GM19397 (cell line): ENCODE data around the gene ZNF525.
"Not testable (repeated sequence)": the region's sequence is repeated elsewhere in the genome, so short reads cannot be mapped to it uniquely, and the experiment has no call there.

ENCODE experiments used
- ATAC-seq: cut with Tn5 transposase; IDR thresholded peaks from one replicate; pipeline ENCODE4 v1.9.1; 2021; ENCODE audit warnings: mild to moderate bottlenecking, moderate library complexity; ENCODE audit not compliant: unreplicated experiment

The ZNF525 gene

DNA sequence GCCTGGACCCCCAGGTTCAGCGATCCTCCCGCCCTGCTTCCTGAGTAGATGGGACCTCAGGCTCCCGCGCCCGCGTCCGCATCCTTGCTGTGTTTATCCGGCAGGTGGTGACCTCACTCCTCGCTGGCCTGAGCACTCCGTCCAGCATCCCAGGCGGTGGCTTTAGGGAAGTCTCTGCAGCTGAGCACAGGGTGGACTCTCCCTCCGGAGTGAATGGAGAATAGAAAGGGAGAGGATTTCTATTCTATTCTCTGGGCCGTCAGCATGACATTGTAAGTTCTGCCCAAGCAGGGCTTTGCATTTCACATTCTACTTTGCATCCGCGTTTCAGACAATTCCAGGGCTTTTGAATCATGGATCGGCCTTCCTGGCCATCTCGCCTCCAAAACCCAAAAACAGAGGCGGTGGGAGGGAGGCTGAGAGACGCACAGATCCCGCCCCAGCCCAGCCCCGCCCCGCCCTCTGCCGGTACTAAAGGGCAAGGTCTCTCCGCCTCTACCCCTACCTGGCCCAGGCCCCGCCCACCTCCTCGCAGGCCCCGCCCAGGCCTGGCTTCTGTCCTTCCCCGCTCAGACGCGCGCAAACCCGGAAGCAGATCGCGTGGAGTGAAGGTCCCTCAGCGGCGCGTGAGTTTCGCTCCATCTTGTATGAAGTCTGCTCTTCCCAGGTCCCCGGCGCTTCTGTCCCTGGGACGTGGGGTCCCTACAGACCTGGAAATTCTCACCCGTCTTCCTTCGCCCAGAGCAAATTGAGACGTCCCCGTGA, at the start of gene ZNF525:
TSS of gene ZNF525 (plus strand) at position 572 of the 765 bp plus-strand sequence. CDS start 6,577 bp downstream, outside the sequence.
- ATAC-seq = peak; percentile 99

DNA sequence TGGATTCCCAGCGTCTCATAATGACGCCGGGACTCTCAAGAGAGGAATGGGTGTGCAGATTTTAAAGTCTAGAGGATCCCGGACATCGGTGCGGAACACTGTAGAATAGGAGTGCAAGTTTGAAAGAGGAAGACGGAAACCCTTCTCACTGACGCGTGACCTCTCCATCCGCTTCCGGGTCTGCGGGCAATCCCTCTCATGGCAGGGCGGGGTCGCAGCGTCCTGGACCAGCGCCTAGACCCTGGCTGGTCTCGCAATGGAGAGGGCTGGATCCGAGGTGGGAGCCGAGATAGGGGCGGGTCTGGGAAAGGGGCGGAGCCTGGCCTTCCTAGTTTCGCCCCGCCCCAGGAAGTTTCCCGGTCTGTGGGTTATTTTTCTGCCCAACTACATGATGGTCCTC, 36.5 kb upstream of the ZNF525 start:
- ATAC-seq = no peak

DNA sequence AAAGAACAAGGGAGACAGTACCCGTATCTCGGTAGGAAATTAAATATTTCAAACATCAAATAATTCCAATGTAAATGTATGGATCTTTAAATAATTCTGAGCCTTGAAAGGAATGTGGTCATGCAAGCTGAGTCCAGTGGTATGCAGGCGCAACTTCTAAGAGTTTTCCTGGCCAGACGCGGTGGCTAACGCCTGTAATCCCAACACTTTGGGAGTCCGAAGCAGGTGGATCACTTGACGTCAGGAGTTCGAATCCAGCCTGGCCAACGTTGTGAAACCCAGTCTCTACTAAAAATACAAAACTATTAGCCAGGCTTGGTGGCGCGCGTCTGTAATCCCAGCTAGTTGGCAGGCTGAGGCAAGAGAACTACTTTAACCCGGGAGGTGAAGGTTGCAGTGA, 33.0 kb upstream of the ZNF525 start:
- ATAC-seq = no peak

DNA sequence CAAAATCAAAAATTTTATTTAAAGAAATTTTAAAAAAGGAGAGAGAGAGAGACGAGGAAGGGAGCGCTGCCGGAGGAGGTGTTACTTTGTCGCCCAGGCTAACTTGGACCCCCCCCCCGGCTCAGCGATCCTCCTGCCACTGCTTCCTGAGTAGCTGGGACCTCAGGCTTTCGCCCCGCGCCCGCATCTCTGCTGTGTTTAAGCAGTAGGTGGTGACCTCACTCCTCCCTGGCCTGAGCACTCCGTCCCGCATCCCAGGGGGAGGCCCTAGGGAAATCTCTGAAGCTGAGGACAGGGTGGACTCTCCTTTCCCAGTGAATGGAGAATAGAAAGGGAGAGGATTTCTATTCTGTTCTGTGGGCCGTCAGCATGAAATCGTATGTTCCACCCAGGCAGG, 32.4 kb upstream of the ZNF525 start:
- ATAC-seq = peak; percentile 11

DNA sequence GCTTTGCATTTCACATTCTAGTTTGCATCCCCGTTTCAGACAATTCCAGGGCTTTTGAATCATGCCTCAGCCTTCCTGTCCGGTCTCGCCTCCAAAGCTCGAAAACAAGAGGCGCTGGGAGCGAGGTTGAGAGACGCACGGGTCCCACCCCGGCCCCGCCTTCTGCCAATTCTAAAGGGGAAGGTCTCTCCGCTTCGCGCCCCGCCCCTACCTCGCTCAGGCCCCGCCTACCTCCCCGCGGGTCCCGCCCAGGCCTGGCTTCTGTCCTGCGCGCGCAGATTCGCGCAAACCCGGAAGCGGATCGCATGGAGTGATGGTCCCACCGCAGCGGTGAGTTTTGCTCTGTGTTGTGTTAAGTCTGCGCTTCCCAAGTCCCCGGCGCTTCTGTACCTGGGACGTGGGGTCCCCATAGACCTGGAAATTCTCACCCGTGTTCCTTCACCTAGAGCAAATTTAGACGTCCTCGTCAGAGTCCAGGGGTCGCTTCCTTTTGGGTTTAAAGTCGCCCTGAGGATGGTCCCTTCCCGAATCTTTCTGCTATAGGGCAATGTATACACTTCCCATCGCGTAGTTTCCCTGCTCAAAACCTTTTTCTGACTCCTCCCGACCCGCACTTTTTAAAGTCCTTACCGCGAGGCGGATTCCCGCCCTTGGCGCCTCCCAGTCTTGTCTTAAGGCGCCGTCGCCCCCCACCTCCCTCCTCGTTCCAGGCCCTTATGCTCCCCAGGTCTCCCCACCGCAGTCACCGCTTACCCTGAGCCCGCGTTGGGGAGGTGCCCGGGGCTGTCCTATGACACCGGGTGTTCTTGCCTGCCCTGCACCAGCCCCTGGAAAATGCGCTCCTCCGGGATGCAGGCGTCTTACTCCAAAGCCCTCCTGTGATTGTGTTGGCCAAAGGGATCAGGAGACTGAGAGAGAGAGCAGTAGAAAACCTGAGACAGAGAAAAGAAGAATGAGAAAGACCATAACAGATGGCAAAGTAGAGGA, 31.7 kb upstream of the ZNF525 start, which contains the start of gene ZNF845:
TSS of gene ZNF845 (plus strand) at position 287 of the 987 bp plus-strand sequence. CDS start 7,559 bp downstream, outside the sequence.
- ATAC-seq = peak; percentile 95

DNA sequence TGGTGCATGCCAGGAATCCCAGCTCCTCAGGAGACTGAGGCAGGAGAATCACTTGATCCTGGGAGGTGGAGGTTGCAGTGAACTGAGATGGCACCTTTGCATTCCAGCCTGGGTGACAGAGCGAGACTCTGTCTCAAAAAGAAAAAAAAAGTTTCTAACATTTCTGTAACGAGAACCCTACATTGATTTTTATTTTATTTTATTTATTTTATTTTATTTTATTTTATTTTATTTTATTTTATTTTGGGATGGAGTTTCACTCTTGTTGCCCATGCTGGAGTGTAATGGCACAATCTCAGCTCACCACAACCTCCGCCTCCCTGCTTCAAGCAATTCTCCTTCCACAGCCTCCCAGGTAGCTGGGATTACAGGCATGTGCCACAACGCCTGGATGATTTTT, 21.1 kb upstream of the ZNF525 start:
- not testable (repeated sequence) for ATAC-seq

DNA sequence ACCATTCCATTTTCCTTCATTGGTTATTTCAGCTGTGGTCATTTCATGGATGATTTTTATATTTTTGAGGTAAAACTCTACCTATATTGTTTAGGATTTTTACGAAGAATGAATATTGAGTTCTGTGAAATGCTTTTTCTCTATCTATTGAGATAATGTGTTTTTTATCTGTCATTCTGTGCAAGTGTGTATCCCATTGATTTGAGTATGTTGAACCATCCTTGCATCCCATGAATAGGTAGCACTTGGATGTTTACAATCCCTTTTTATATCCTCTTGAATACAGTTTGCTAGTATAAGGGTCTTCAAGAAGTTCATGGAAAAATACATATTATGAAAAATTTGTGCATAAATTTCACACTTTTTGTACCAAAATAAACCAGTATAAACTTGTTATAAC, 9.8 kb upstream of the ZNF525 start:
- no peak for ATAC-seq

DNA sequence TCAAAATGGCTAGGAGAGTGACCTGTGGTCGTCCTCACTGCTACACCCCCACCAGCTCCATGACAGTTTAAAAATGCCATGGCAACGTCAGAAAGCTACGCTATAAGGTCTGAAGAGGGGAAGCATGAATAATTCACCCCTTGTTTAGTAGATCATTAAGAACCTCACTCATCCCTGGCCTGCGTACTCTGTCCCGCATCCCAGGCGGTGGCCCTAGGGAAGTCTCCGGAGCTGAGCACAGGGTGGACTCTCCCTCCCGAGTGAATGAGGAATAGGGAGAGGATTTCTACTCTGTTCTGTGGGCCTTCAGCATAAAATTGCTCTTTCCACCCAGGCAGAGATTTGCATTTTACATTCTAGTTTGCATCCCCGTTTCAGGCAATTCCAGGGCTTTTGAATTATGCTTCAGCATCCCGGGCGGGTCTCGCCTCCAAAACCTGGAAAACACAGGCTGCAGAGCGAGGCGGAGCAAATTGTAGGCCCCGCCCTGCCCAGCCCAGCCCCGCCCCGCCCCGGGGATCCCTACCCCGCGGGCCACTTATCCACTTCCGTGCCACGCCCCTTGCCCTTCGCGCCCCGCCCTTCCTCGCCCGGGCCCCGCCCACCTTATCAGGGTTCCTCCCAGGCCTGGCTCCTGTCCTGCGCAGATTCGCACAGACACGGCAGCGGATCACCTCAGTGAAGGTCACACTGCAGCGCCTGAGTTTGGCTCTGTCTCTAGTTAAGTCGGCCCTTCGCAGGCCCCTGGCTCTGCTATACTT, 7.5 kb upstream of the ZNF525 start:
- no peak for ATAC-seq

DNA sequence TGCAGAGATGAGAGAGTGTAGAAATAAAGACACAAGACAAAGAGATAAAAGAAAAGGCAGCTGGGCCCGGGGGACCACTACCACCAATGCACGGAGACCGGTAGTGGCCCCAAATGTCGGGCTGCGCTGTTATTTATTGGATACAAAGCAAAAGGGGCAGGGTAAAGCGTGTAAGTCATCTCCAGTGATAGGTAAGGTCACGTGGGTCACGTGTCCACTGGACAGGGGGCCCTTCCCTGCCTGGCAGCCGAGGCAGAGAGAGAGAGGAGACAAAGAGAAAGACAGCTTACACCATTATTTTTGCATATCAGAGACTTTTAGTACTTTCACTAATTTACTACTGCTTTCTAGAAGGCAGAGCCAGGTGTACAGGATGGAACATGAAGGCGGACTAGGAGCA, 5.4 kb upstream of the ZNF525 start:
- not testable (repeated sequence) for ATAC-seq

DNA sequence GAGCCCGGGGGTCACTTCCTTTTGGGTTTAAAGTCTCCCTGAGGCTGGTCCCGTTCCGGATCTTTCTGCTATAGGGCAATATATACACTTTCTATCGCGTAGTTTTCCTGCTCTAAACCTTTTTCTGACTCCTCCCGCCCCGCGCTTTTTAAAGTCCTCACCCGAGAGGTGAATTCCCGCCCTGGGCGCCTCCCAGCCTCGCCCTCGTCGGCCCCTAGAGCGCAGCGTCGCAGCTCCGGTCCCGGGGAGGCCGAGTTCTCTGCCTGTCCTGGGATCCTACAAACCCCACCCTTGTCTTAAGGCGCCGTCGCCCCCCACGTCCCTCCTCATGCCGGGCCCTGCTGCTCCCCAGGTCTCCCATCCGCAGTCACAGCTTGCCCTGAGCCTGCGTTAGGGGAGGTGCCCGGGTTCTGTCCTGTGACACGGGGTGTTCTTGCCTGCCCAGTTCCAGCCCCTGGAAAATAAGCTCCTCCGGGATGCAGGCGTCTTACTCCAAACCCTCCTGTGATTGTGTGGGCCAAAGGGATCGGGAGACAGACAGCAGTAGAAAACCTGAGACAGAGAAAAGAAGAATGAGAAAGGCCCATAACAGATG, 491 bp downstream of the ZNF525 start:
- ATAC-seq = peak; percentile 35

DNA sequence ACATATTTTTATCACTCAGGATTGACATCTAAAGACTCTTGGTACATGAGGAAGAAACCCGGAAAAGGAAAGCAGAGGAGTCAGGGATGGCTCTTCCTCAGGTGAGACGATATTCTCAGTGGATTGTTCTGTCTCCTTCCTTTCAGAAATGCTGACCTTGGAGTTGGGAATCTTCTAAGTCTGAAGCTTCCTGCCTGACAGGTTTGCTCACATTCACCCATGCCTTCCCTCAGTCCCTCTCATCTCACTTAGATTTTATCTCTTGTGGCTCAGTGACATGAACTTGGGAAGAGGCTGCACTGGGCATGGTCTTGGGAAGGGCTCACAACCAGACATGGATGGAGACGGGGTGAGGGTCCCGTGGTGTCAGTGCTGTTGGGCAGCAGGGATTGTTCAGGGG, 6.7 kb downstream of the ZNF525 start:
- no peak for ATAC-seq

DNA sequence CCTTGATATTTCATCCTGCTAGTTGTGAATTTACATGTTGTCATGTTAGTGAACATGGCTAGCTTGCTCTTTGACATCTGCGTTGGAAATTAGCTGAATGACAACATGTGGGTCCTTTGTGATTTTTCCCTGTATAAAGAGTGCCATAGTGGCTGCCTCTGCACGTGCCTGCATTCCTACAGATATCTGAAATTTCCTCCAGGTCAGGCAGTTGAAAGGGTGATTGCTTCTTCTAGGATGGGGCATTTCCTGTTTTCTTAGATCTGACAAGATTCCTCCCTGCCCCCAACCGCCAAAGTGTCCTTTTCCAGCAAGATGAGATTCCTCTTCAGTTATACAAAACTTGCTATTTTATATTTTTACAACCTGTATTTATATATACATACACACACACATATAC, 8.8 kb downstream of the ZNF525 start:
- no peak for ATAC-seq

DNA sequence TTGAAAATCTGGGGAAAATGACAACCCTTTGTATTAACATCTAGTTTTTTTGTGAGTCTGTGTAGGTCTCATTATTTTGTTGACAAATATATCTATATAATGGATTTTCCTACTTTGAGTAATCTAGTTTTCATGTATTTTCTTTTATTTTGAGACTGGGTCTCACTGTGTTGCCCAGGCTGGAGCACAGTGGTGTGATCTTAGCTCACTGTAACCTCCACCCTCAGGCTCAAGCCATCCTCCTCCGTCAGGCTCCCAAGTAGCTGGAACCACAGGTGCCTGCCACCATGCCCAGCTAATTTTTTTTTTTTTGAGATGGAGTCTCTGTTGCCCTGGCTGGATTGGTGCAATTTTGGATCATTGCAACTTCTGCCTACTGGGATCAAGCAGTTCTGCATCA, 9.2 kb downstream of the ZNF525 start:
- ATAC-seq = no peak

DNA sequence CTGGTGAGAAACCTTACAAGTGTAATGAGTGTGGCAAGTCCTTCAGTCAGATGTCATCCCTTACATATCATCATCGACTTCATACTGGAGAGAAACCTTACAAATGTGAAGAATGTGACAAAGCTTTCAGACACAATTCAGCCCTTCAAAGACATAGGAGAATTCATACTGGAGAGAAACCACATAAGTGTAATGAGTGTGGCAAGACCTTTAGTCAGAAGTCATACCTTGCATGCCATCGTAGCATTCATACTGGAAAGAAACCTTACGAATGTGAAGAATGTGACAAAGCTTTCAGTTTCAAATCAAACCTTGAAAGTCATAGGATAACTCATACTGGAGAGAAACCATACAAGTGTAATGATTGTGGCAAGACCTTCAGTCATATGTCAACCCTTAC, 15.9 kb downstream of the ZNF525 start:
- no peak for ATAC-seq

DNA sequence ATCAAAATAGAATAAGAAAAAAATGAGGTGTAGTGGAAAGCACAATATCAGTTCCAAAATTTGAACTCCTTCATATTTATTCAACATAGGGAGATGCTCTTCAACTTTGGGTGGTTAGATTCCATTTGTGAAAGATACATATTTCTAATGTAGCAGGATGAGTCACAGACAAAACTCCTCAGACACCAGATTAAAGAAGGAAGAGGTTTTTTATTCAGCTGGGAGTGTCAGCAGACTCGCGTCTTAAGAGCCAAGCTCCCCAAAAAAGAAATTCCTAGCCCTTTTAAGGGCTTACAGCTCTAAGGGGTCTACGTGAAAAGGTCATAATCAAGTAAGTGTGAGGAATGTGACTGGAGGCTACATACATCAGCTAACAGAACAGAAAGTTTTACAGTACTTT, 22.7 kb downstream of the ZNF525 start:
- no peak for ATAC-seq

DNA sequence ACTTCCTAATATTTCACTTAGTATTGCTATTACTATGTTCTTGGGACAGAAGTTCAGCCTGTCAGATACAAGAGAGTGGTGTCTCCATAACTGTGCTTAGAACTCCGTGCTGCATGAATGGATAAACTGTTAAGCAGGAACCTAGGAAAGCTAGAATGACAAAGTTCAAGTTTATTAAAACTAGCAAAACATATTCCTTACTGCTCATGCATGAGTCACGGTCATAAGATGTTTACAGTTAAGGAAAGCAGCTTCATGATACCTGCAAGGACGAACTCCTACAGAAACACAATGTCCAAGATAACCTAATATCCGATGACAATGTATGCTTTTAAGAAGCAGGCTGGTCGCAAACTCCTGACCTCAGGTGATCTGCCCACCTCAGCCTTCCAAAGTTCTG, 23.4 kb downstream of the ZNF525 start:
- no peak for ATAC-seq

DNA sequence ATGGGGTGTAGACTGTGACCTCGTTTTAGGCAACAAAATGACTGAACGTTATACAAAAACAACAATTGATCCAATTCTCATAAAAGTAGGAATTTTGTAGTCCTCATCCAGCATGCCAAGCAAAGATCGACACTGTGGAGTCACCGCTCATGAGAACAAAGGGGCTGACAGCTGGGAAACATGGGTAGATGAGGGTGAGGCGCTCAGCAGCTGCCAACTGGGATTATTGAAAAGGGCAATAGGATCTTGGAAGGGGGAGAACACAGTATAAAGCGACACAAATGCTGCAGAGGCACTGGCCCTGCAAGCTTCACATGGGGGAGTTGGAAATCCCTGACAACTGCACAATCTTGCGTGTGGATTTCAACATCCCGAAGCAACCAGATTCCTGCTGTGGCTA, 24.1 kb downstream of the ZNF525 start:
- no peak for ATAC-seq

DNA sequence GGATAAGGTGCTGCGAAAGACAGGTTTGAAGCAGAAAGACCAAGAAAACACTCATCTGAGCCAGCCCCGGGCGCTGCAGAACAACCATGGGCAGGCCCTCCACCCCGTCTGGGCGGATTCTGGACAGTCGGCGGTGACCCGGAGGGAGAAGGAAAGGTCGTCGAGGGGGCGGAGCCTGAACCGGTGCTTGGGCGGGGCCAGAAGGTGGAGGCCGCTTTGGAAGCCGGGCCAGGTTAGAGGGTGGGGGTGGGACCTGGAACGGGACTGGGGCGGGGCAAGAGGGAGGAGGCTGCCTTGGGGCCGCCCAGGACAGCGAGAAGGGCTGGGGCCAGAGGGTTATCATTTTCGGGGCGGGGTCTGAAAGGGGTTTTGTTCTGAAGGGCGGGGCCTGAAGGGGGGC, 24.5 kb downstream of the ZNF525 start:
- ATAC-seq = no peak

DNA sequence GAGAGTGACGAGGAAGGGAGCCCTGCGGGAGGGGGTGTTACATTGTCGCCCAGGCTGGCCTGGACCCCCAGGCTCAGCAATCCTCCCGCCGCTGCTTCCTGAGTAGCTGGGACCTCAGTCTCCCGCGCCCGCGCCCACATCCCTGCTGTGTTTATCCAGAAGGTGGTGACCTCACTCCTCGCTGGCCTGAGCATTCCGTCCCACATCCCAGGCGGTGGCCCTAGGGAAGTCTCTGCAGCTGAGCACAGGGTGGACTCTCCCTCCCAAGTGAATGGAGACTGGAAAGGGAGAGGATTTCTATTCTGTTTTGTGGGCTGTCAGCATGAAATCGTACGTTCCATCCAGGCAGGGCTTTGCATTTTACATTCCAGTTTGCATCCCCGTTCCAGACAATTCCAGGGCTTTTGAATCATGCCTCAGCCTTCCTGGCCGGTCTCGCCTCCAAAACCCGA, 29.0 kb downstream of the ZNF525 start:
- ATAC-seq = no peak

DNA sequence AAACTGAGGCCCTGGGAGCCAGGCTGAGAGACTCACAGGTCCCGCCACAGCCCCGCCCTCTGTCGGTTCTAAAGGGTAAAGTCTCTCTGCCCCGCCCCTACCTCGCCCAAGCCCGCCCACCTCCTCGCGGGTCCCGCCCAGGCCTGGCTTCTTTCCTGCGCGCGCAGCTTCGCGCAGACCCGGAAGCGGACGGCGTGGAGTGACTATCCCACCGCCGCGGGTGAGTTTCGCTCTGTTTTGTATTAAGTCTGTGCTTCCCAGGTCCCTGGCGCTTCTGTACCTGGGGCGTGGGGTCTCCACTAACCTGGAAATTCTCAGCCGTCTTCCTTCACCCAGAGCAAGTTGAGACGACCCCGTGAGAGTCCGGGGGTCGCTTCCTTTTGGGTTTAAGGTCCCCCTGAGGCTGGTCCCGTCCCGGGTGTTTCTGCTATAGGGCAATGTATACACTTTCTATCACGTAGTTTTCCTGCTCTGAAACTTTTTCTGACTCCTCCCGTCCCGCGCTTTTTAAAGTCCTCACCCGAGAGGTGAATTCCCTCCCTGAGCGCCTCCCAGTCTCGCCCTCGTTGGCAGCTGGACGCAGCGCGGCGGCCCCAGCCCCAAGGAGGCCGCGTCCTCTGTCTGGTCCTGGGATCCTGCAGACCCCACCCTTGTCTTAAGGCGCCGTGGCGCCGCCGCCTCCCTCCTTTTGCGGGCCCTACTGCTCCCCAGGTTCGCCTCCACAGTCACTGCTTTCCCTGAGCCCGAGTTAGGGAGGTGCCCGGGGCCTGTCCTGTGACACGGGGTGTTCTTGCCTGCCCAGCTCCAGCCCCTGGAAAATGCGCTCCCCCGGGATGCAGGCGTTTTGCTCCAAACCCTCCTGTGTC, 29.7 kb downstream of the ZNF525 start, which contains the start of gene ZNF765:
TSS of gene ZNF765 (plus strand) at position 176 of the 866 bp plus-strand sequence. CDS start 2,867 bp downstream, outside the sequence.
- ATAC-seq = peak; percentile 93
